GM21786 (cell line): ENCODE data around the gene MEN1.
"Not testable (repeated sequence)": the region's sequence is repeated elsewhere in the genome, so short reads cannot be mapped to it uniquely, and the experiment has no call there.

Experiments used
- ATAC-seq: cut with Tn5 transposase; IDR thresholded peaks from one replicate; pipeline ENCODE4 v1.9.1; 2021; ENCODE audit not compliant: unreplicated experiment

Gene MEN1

GRCh38 chr11:64846998-64847666 is 36.8 kb upstream of the MEN1 start:
- no peak for ATAC-seq

GRCh38 chr11:64845776-64846129 is 35.4 kb upstream of the MEN1 start:
- not testable (repeated sequence) for ATAC-seq

- no peak for ATAC-seq
These were observed 34.9 kb upstream of the MEN1 start for GRCh38 chr11:64845129-64845775.

- no peak for ATAC-seq
These were observed 34.2 kb upstream of the MEN1 start, which contains the start of gene CDC42BPG for GRCh38 chr11:64844330-64845128. TSS of gene CDC42BPG (minus strand) at chr11:64844653. CDS start at chr11:64844569, 84 bp downstream.

GRCh38 chr11:64843686-64844329 is 33.5 kb upstream of the MEN1 start:
- ATAC-seq, result no peak

GRCh38 chr11:64842851-64843685 is 32.7 kb upstream of the MEN1 start:
- ATAC-seq, result no peak

- no peak for ATAC-seq
These were observed 32.0 kb upstream of the MEN1 start for GRCh38 chr11:64842366-64842759.

- no peak for ATAC-seq
These were observed 31.4 kb upstream of the MEN1 start for GRCh38 chr11:64841592-64842365.

- ATAC-seq, result no peak
These were observed 29.8 kb upstream of the MEN1 start for GRCh38 chr11:64839887-64840782.

- no peak for ATAC-seq
These were observed 29.0 kb upstream of the MEN1 start for GRCh38 chr11:64839335-64839734.

GRCh38 chr11:64838600-64839334 is 28.4 kb upstream of the MEN1 start:
- no peak for ATAC-seq

- no peak for ATAC-seq
These were observed 27.6 kb upstream of the MEN1 start for GRCh38 chr11:64837887-64838351.

- ATAC-seq, result no peak
These were observed 26.2 kb upstream of the MEN1 start for GRCh38 chr11:64836448-64837072.

GRCh38 chr11:64835616-64836447 is 25.5 kb upstream of the MEN1 start:
- ATAC-seq, result no peak

GRCh38 chr11:64834723-64835615 is 24.6 kb upstream of the MEN1 start:
- ATAC-seq, result no peak
